Measurements from ENCODE around the gene NUP214. TPM values are rescaled to one million over a fixed set of nuclear protein-coding genes. Genes with fewer than 3 reads are reported as not detected.

NUP214 gene
- total RNA-seq, 2 donors from 2014 or later, result 43.9 to 115 TPM

GRCh38 chr9:131222460-131222859 is 97.1 kb downstream of the NUP214 start:
- WGBS, result 91% methylated on average over 6 of the region's 6 CpGs
- no peak for DNase-seq (ENCODE audit: low spot score)
- H3K4me3 ChIP-seq, result no peak overlapping the region
- TF ChIP-seq POLR2A (IDR thresholded peaks at IDR 0.05), result no peak
- TF ChIP-seq CTCF (IDR thresholded peaks at IDR 0.05), result no peak
- no peak for TF ChIP-seq POLR2AphosphoS5 (IDR thresholded peaks at IDR 0.05)
- no peaks in the 10 kb centered on the region for H3K36me3 ChIP-seq
- H3K27ac ChIP-seq, result no peak overlapping the region
- no peaks in the 10 kb centered on the region for H3K9me3 ChIP-seq
- H3K4me1 ChIP-seq (replicated peaks), result peaks cover 3% of the 10 kb centered on the region
- intact Hi-C loops (cut with DNase I), result no loop called here
- no peaks in the 10 kb centered on the region for H3K27me3 ChIP-seq (replicated peaks; ENCODE audit: insufficient read depth)

GRCh38 chr9:131226226-131226625 is 100.8 kb downstream of the NUP214 start:
- Histone ChIP-seq H3K4me1 (replicated peaks) (peaks cover 5% of the 10 kb centered on the region), H3K36me3 (no peaks in the 10 kb centered on the region), H3K27ac (no peak overlapping the region), H3K4me3 (no peak overlapping the region), H3K9me3 (no peaks in the 10 kb centered on the region), H3K27me3 (replicated peaks; ENCODE audit: insufficient read depth) (no peaks in the 10 kb centered on the region)
- no peak for TF ChIP-seq POLR2AphosphoS5 (IDR thresholded peaks at IDR 0.05)
- no peak for DNase-seq (ENCODE audit: low spot score)
- 88% methylated on average over 3 of the region's 3 CpGs for WGBS
- intact Hi-C loops (cut with DNase I), result no loop called here

- TF ChIP-seq POLR2AphosphoS5 (IDR thresholded peaks at IDR 0.05) (no peak), POLR2A (IDR thresholded peaks at IDR 0.05) (no peak), CTCF (IDR thresholded peaks at IDR 0.05) (no peak)
- peak; percentile 31 for DNase-seq (ENCODE audit: low spot score)
- no peaks in the 10 kb centered on the region for H3K36me3 ChIP-seq
- 39% methylated on average over 9 of the region's 9 CpGs for WGBS
- H3K27me3 ChIP-seq (replicated peaks; ENCODE audit: insufficient read depth), result no peaks in the 10 kb centered on the region
- no peaks in the 10 kb centered on the region for H3K9me3 ChIP-seq
- intact Hi-C loops (cut with DNase I), result no loop called here
- H3K4me3 ChIP-seq, result no peak overlapping the region
- peaks cover 5% of the 10 kb centered on the region for H3K4me1 ChIP-seq (replicated peaks)
- no peak overlapping the region for H3K27ac ChIP-seq
Observed at GRCh38 chr9:131227112-131227958, 101.9 kb downstream of the NUP214 start.

GRCh38 chr9:131227959-131228460 is 102.6 kb downstream of the NUP214 start:
- Histone ChIP-seq H3K9me3 (no peaks in the 10 kb centered on the region), H3K36me3 (no peaks in the 10 kb centered on the region), H3K4me1 (replicated peaks) (peaks cover 5% of the 10 kb centered on the region), H3K4me3 (no peak overlapping the region), H3K27ac (no peak overlapping the region), H3K27me3 (replicated peaks; ENCODE audit: insufficient read depth) (no peaks in the 10 kb centered on the region)
- DNase-seq (ENCODE audit: low spot score), result no peak
- WGBS, result 54% methylated on average over 9 of the region's 9 CpGs
- intact Hi-C loops (cut with DNase I), result no loop called here
- TF ChIP-seq CTCF (IDR thresholded peaks at IDR 0.05), result no peak

GRCh38 chr9:131228988-131229387 is 103.6 kb downstream of the NUP214 start:
- intact Hi-C loops (cut with DNase I), result no loop called here
- Histone ChIP-seq H3K36me3 (no peaks in the 10 kb centered on the region), H3K4me3 (no peak overlapping the region), H3K9me3 (no peaks in the 10 kb centered on the region), H3K27me3 (replicated peaks; ENCODE audit: insufficient read depth) (no peaks in the 10 kb centered on the region), H3K4me1 (replicated peaks) (peaks cover 5% of the 10 kb centered on the region), H3K27ac (no peak overlapping the region)
- 85% methylated on average over 8 of the region's 8 CpGs for WGBS
- DNase-seq (ENCODE audit: low spot score), result no peak
- TF ChIP-seq POLR2A (IDR thresholded peaks at IDR 0.05) (no peak), CTCF (IDR thresholded peaks at IDR 0.05) (no peak), POLR2AphosphoS5 (IDR thresholded peaks at IDR 0.05) (no peak)

Data from prostate gland (tissue), 2 donors.